HG03575 (cell line): ENCODE results near the gene ZIC3.
"Not testable (repeated sequence)": the region's sequence is repeated elsewhere in the genome, so short reads cannot be mapped to it uniquely, and the experiment has no call there.

Source experiments
- ATAC-seq: cut with Tn5 transposase; IDR thresholded peaks from one replicate; pipeline ENCODE4 v1.9.1; 2021; ENCODE audit not compliant: unreplicated experiment, insufficient number of reproducible peaks, low FRiP score; ENCODE audit errors: extremely low read depth

Gene ZIC3

DNA sequence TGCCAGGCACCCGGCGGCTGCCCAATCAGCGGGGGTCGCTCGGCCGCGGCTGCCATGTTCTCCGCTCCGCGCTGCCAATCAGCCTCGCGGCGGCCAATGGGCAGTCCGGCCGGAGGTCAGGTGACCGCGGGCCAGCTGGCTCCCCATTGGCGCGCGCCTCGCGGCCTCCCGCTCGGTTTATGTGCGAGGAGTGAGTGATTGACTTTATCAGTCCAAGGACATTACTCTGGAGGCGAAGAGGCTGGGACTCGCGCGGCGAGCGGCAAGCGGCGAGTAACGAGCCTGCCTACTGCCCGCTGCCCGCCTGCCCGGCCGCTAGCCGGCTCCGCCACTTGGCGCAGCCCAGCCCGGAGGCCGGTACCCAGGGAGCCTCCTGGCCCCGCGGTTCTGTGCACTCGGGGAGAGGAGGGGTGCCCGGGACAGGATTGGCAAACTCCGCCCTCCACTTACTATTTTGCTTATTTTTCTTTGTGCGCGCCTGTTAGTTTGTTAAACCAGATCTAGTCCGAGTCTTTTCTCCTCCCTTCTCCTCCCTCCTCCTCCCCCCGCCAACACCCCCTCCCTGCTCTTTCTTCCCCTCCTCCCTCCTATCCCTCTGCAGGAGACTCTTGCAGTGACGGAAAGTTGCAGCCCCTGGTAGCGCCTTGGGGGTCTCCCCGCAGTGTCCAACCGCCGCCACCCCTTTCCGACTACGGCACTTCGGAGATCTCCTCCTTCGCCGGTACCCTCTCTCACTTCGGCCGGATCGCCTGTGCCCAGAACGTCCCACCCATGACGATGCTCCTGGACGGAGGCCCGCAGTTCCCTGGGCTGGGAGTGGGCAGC lies at the start of gene ZIC3:
TSS of gene ZIC3 (plus strand) at position 207 of the 825 bp plus-strand sequence. CDS start at position 772, 565 bp downstream.
- no peak for ATAC-seq

DNA sequence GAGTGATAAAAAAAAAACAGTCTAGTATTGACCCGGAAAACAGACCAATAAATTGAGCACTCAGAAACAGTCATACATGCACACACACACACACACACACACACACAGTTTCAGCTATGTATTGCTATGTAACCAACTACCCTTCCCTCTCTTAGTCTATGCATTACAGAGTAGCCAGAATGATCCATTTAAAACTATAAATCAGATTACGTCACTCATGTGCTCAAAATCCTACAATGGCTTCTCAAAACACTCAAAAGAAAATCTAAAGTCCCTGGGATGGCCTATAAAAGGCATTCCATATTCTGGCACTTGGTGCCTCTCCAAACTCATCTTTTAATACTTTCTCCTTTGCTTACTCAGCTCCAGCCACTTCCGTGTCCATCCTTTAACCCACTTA lies 46.5 kb upstream of the ZIC3 start:
- ATAC-seq, result no peak

- no peak for ATAC-seq
These were observed 19.9 kb upstream of the ZIC3 start for GRCh38 chrX:137545711-137546651.

DNA sequence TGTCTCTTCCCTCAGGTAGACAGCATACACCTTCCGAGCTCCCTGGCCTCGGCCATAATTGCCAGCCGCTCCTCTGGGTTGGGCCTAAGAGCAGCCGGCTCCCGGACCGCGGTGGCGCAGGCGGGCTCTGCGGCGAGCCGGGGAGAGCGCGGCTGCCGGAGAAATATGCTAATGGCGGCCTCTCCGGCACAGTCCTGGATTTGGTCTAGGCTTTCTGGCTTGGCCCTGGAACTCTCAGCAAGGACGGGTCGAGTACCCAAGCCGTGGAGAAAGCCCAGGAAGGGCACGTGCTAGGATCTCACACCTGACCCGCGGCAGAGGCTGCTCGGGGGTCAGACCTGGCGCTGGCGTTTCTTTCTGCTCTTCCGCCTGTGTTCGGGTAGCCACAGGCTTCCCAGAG lies 18.6 kb upstream of the ZIC3 start:
- no peak for ATAC-seq

GRCh38 chrX:137548261-137548660 lies 17.7 kb upstream of the ZIC3 start:
- ATAC-seq, result no peak

DNA sequence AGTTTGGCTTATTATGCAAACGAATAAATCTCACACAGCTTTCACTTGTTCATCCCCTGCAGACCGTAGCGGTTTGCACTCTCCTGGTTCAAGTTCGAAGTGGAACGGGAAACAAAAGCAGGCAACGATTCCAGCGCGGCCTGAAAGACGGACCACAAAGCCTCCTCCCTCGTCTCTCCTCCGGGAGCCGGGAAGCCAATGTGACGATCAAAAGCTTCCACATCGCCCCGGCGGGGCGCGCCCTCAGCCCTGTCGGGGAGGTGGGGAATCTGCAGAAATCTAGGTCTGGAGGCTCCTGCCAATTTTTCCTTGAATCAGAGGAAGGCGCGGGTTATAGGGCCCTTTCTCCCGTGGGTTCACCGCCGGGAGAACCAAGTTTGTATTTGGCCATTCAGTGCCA lies 16.9 kb upstream of the ZIC3 start:
- ATAC-seq, result no peak

DNA sequence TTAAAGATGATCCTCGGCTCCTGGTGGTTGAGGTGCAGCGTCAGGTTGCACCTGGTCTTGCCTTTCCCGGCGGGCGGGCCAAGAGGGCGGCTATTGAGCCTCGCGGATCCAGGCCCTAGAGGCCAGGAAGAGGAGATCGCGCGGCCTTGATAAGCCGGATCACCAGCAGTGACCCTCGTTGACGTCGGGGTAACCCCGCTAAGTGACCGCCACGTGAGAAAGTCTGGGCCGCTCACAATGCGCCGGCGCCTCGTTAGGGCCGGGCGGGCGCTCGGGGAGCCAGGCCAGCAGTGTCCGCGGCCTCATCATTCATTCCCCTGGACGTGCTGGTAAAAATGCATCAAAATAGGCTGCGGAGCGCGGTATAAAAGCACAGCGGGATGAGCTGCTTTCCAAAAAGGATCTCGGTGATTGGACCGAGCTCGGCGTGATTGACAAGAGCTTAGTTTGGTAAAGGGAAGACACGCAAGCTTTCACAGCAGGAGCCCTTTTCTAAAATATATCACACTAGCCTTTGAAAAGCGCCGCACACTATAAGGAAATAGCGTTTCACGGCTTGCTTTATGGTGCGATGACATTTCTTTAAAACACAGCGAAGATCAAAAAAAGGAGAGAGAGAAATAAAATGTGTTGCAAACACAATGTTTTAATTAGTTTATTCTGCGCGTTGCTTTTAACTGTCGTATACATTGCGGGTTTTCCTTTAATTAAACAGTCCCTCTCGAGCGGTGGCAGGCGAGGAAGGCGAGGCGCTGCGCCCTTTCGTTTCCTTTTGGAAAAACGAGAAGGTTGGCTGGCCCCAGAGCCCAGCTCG lies 15.9 kb upstream of the ZIC3 start:
- ATAC-seq, result no peak

GRCh38 chrX:137550665-137551261 lies 15.2 kb upstream of the ZIC3 start:
- ATAC-seq, result no peak

GRCh38 chrX:137552098-137552497 lies 13.8 kb upstream of the ZIC3 start:
- ATAC-seq, result not testable (repeated sequence)

GRCh38 chrX:137562096-137562495 lies 3.8 kb upstream of the ZIC3 start:
- ATAC-seq, result no peak

DNA sequence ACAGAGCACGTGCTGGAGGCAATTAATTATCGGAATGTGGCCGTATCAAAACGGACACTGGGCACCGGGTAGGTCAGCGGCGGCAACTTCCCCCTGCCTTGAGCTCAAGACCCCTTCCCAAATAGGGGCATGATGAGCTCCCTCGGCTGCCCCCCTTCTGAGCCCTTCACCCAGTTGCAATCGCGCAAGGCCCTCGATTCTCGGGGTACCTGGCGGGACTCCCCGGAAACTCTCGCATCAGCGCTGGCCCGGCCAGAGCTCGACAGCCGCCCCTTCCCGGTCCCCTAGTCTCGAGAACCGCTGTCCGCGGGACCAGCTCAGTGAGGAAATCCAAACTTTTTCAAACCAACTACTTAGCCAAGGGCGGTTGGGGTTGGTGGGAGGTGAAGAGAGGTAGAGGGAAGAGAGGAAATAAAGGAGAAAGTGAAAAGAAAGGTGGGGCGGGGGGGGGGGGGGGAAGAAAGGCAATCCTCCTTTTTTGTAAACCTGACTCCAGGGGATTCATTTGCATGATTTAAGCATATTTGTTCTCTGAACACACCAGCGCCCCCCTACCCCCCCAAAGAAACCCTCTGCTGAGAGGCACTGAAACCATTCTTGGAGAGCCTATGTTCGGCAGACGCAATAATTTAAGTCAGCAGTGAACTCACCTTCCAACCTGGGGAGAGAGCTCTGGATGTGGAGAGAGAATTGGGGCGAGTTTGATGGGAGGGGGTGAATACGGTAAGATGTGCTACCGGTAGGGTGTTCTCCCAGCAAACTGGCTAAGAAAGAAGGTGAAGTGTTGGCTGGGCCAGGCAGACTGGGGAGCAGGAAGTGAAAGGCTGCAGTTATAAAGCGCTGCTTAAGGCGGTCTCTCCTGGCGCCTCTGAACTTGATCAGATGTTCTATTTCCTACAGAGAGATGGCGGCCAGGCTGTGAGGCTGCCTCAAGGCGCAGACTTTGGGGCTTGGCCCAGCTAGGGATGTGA lies 2.0 kb upstream of the ZIC3 start:
- no peak for ATAC-seq

GRCh38 chrX:137565318-137565904 lies 516 bp upstream of the ZIC3 start:
- ATAC-seq, result no peak

- ATAC-seq, result no peak
These were observed 1.1 kb downstream of the ZIC3 start for GRCh38 chrX:137566746-137567679.

DNA sequence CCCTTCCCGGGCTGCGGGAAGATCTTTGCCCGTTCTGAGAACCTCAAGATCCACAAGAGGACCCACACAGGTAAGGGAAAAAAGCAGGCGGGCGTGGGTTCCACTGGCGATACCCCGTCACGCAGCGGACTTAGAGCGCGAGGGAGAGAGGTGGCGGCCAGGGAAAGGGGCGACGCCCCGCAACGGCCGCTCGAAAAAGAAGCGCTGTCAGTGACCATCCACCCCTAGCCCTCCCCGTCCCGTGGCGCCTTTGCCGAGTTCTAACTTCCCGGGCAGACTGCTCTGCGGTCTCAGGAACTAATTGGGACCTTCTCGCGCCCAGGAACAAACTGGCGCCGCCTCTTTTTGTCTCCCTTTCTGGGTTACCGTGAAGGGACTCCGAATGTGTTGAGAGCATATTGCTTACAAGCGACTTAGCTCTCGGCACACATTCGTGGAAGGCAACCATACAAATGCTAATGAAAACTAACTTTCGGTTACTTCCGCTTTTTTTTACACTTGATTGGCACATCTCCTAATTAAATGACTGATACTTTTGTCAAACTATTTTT lies 1.8 kb downstream of the ZIC3 start:
- no peak for ATAC-seq

GRCh38 chrX:137568741-137569469 lies 3.0 kb downstream of the ZIC3 start:
- ATAC-seq, result no peak
